HepG2 (cell line): Measurements from ENCODE around the gene CREM. TPM values are rescaled to one million over a fixed set of nuclear protein-coding genes. Genes with fewer than 3 reads are reported as not detected.

Experiments
- DR1 ChIP-seq: sonication (generic); formaldehyde crosslinking; IDR thresholded peaks from 2 replicates; pipeline ENCODE4 v1.8.0; 2021; ENCODE audit warnings: mild to moderate bottlenecking, missing genetic modification reagents, inconsistent platforms
- KMT2B ChIP-seq: IDR thresholded peaks from 2 replicates; pipeline ENCODE4 v1.6.1; 2016; ENCODE audit warnings: missing genetic modification reagents, missing compliant biosample characterization
- MIER3 ChIP-seq: IDR thresholded peaks from 2 replicates; pipeline ENCODE4 v1.6.1; 2016; ENCODE audit warnings: missing compliant biosample characterization, borderline replicate concordance
- MXI1 ChIP-seq: IDR thresholded peaks from 3 replicates; pipeline ENCODE4 v1.6.1; 2012; ENCODE audit warnings: low read depth, low read length, inconsistent platforms, borderline replicate concordance
- ZNF34 ChIP-seq: sonication (generic); formaldehyde crosslinking; IDR thresholded peaks from 2 replicates; pipeline ENCODE4 v1.4.0; 2020; ENCODE audit warnings: mild to moderate bottlenecking, missing genetic modification reagents, borderline replicate concordance
- ZNF567 ChIP-seq: sonication (generic); formaldehyde crosslinking; IDR thresholded peaks from 2 replicates; pipeline ENCODE4 v1.8.1; 2023; ENCODE audit warnings: mild to moderate bottlenecking, missing genetic modification reagents, borderline replicate concordance
- polyA plus RNA-seq, 8 experiments: library from polyadenylated mRNA; depleted of rRNA in 3 of 8; stranded (reverse) in 7 of 8; unstranded in 1 of 8; fragments of >200 nt; fragmentation: Illumina TruSeq in 4 of 8; extraction: Trizol in 4 of 8; gene quantifications; 2 replicates each; pipeline versions ENCODE4 v1.2.1 to v1.2.3, GENCODE V29; 2011 to 2016; ENCODE audit warnings: low read depth in 4 of 8, missing spikeins in 1 of 8, mixed read lengths in 1 of 8; ENCODE audit not compliant: insufficient read depth in 1 of 8
- total RNA-seq, 5 experiments: library from RNA; depleted of rRNA; stranded (reverse); fragments of >200 nt; fragmentation: Illumina TruSeq; extraction: Trizol; gene quantifications; 2 replicates each; pipeline ENCODE4 v1.2.3, GENCODE V29; 2016; ENCODE audit warnings: low read depth in 1 of 5
- TF ChIP-seq, protein P1 (sequence below): sonication (generic); formaldehyde crosslinking; IDR thresholded peaks from 2 replicates; pipeline ENCODE4 v1.5.1; 2020; ENCODE audit warnings: mild to moderate bottlenecking, missing genetic modification reagents, borderline replicate concordance
- TF ChIP-seq, protein P2 (sequence below): sonication (generic); formaldehyde crosslinking; IDR thresholded peaks from 2 replicates; pipeline ENCODE4 v1.5.1; 2020; ENCODE audit warnings: missing genetic modification reagents, mild to moderate bottlenecking, borderline replicate concordance
- TF ChIP-seq, protein P3 (sequence below): sonication (generic); formaldehyde crosslinking; IDR thresholded peaks from 2 replicates; pipeline ENCODE4 v1.4.0; 2020; ENCODE audit warnings: missing genetic modification reagents
- TF ChIP-seq, protein P4 (sequence below), 2 experiments: IDR thresholded peaks; 2 replicates each; pipeline ENCODE4 v1.6.1; 2011 to 2012; ENCODE audit warnings: low read length in 2 of 2, borderline replicate concordance in 1 of 2, low read depth in 1 of 2, mild to moderate bottlenecking in 1 of 2, moderate library complexity in 1 of 2

The CREM gene
- total and polyA plus RNA-seq, 2 of the 13 experiments (the other 11 are each of a cell fraction or from before 2014, with no cell fraction given), result 21.3 to 25.4 TPM

DNA sequence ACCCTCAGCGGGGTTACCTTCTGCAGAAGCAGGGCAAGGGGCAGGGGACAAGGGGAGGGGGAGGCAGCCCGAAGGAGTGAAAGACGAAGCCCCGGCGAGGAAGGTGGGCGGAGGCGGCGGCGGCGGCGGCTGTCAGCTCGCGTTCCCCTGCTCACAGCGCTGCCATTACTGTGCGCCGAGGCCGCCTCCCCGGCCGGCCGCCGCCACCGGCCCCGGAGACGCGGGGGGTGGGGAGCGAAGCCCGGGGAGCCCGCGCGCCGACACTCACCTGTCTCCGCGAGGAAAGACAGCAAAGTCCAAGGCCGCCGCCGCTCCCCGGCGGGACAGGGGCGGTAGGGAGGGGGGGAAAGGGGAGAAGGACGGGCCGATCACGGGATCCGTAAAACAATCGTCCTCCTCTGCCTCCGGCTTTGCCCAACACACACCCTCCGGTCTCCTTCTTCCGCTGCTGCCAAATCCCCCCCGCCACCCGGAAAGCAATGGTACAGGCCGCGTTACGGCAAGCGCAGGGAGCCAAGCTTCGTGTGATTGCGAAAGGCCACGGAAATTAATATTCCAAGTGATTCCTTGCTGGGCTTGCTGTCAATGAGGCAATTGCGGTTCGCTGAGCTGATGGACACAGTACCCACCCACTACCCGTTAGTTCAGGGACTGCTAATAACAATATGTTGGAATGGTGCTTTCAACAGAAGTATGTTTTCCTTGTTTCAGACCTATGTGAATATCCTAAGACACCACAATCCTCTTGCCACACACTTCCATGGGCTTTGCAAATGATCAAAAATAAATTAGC is 36.3 kb upstream of the CREM start, which contains the start of gene CUL2 (continued):
- TF ChIP-seq, protein P1, sequence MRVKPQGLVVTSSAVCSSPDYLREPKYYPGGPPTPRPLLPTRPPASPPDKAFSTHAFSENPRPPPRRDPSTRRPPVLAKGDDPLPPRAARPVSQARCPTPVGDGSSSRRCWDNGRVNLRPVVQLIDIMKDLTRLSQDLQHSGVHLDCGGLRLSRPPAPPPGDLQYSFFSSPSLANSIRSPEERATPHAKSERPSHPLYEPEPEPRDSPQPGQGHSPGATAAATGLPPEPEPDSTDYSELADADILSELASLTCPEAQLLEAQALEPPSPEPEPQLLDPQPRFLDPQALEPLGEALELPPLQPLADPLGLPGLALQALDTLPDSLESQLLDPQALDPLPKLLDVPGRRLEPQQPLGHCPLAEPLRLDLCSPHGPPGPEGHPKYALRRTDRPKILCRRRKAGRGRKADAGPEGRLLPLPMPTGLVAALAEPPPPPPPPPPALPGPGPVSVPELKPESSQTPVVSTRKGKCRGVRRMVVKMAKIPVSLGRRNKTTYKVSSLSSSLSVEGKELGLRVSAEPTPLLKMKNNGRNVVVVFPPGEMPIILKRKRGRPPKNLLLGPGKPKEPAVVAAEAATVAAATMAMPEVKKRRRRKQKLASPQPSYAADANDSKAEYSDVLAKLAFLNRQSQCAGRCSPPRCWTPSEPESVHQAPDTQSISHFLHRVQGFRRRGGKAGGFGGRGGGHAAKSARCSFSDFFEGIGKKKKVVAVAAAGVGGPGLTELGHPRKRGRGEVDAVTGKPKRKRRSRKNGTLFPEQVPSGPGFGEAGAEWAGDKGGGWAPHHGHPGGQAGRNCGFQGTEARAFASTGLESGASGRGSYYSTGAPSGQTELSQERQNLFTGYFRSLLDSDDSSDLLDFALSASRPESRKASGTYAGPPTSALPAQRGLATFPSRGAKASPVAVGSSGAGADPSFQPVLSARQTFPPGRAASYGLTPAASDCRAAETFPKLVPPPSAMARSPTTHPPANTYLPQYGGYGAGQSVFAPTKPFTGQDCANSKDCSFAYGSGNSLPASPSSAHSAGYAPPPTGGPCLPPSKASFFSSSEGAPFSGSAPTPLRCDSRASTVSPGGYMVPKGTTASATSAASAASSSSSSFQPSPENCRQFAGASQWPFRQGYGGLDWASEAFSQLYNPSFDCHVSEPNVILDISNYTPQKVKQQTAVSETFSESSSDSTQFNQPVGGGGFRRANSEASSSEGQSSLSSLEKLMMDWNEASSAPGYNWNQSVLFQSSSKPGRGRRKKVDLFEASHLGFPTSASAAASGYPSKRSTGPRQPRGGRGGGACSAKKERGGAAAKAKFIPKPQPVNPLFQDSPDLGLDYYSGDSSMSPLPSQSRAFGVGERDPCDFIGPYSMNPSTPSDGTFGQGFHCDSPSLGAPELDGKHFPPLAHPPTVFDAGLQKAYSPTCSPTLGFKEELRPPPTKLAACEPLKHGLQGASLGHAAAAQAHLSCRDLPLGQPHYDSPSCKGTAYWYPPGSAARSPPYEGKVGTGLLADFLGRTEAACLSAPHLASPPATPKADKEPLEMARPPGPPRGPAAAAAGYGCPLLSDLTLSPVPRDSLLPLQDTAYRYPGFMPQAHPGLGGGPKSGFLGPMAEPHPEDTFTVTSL (CRISPR knock-in tag), result no peak
- TF ChIP-seq DR1 (CRISPR knock-in tag) (peak; percentile 41; the same call in 1 of the 2 replicates), MXI1 (peak; percentile 28; the same call in 1 of the 3 replicates), ZNF567 (CRISPR knock-in tag) (no peak), MIER3 (CRISPR knock-in tag) (peak; percentile 66; the same call in 1 of the 2 replicates), ZNF34 (CRISPR knock-in tag) (0 out of 2 replicates have a peak, but pooled peaks have one; percentile 60), KMT2B (CRISPR knock-in tag) (peak; percentile 94)
- TF ChIP-seq, protein P2, sequence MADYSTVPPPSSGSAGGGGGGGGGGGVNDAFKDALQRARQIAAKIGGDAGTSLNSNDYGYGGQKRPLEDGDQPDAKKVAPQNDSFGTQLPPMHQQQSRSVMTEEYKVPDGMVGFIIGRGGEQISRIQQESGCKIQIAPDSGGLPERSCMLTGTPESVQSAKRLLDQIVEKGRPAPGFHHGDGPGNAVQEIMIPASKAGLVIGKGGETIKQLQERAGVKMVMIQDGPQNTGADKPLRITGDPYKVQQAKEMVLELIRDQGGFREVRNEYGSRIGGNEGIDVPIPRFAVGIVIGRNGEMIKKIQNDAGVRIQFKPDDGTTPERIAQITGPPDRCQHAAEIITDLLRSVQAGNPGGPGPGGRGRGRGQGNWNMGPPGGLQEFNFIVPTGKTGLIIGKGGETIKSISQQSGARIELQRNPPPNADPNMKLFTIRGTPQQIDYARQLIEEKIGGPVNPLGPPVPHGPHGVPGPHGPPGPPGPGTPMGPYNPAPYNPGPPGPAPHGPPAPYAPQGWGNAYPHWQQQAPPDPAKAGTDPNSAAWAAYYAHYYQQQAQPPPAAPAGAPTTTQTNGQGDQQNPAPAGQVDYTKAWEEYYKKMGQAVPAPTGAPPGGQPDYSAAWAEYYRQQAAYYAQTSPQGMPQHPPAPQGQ, result no peak
- TF ChIP-seq, protein P3, sequence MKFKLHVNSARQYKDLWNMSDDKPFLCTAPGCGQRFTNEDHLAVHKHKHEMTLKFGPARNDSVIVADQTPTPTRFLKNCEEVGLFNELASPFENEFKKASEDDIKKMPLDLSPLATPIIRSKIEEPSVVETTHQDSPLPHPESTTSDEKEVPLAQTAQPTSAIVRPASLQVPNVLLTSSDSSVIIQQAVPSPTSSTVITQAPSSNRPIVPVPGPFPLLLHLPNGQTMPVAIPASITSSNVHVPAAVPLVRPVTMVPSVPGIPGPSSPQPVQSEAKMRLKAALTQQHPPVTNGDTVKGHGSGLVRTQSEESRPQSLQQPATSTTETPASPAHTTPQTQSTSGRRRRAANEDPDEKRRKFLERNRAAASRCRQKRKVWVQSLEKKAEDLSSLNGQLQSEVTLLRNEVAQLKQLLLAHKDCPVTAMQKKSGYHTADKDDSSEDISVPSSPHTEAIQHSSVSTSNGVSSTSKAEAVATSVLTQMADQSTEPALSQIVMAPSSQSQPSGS, result peak; percentile 56; the same call in 1 of the 2 replicates
- TF ChIP-seq, protein P4, sequence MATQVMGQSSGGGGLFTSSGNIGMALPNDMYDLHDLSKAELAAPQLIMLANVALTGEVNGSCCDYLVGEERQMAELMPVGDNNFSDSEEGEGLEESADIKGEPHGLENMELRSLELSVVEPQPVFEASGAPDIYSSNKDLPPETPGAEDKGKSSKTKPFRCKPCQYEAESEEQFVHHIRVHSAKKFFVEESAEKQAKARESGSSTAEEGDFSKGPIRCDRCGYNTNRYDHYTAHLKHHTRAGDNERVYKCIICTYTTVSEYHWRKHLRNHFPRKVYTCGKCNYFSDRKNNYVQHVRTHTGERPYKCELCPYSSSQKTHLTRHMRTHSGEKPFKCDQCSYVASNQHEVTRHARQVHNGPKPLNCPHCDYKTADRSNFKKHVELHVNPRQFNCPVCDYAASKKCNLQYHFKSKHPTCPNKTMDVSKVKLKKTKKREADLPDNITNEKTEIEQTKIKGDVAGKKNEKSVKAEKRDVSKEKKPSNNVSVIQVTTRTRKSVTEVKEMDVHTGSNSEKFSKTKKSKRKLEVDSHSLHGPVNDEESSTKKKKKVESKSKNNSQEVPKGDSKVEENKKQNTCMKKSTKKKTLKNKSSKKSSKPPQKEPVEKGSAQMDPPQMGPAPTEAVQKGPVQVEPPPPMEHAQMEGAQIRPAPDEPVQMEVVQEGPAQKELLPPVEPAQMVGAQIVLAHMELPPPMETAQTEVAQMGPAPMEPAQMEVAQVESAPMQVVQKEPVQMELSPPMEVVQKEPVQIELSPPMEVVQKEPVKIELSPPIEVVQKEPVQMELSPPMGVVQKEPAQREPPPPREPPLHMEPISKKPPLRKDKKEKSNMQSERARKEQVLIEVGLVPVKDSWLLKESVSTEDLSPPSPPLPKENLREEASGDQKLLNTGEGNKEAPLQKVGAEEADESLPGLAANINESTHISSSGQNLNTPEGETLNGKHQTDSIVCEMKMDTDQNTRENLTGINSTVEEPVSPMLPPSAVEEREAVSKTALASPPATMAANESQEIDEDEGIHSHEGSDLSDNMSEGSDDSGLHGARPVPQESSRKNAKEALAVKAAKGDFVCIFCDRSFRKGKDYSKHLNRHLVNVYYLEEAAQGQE (IDR thresholded peaks at IDR 0.05; ENCODE audit: borderline replicate concordance in 1 of 2, low read depth in 1 of 2, low read length in 2 of 2), result peak in 1 of 2 experiments; percentile 8; a peak in 1 of 4 replicates
